SKM-1 treated with dmso at 0.1 percent for 144 hours (cell line): ENCODE data around the gene ABCA6.

Experiments used
- DNase-seq: peaks from one replicate; lab custom pipeline; 2025; ENCODE audit not compliant: unreplicated experiment; lab: John Stamatoyannopoulos, UW

The ABCA6 gene

GRCh38 chr17:69050999-69051775 is 90.5 kb downstream of the ABCA6 start:
- DNase-seq: no peak

GRCh38 chr17:69048634-69049033 is 93.1 kb downstream of the ABCA6 start:
- DNase-seq: no peak

- peak; percentile 96 for DNase-seq
Observed at GRCh38 chr17:69047368-69048263, 94.1 kb downstream of the ABCA6 start.

- DNase-seq: no peak
Observed at GRCh38 chr17:69046121-69046807, 95.4 kb downstream of the ABCA6 start.

- DNase-seq: no peak
Observed at GRCh38 chr17:69045646-69046045, 96.0 kb downstream of the ABCA6 start.

GRCh38 chr17:69044371-69044770 is 97.3 kb downstream of the ABCA6 start:
- no peak for DNase-seq

GRCh38 chr17:69043098-69043734 is 98.5 kb downstream of the ABCA6 start:
- DNase-seq: no peak

GRCh38 chr17:69042308-69042707 is 99.4 kb downstream of the ABCA6 start:
- no peak for DNase-seq

GRCh38 chr17:69031839-69032238 is 109.9 kb downstream of the ABCA6 start:
- DNase-seq: no peak

- no peak for DNase-seq
Observed at GRCh38 chr17:69030169-69030568, 111.5 kb downstream of the ABCA6 start.
